Vagina (tissue), 2 donors: ENCODE data around the gene PRSS33.

ENCODE experiments used
- POLR2A ChIP-seq, 2 donors: fragments of 450-650 bp; IDR thresholded peaks; one replicate each; pipeline ENCODE4 v1.6.1; 2017; ENCODE audit warnings: antibody characterized with exemption in 2 of 2, mild to moderate bottlenecking in 2 of 2, moderate library complexity in 2 of 2
- POLR2AphosphoS5 ChIP-seq, 2 donors: sonication (generic); formaldehyde crosslinking; IDR thresholded peaks; one replicate each; pipeline ENCODE4 v1.9.0; 2017; ENCODE audit warnings: antibody characterized with exemption in 2 of 2, mild to moderate bottlenecking in 2 of 2, low read depth in 1 of 2; ENCODE audit not compliant: insufficient read depth in 1 of 2
- TF ChIP-seq, protein P1 (sequence below), 3 experiments: fragments of 450-650 bp in 2 of 3; fragments of 200-600 bp in 1 of 3; sonication (generic) in 1 of 3; IDR thresholded peaks; one replicate each; pipeline ENCODE4 v1.5.1; 2017 to 2019; ENCODE audit warnings: antibody characterized with exemption in 3 of 3, mild to moderate bottlenecking in 2 of 3, moderate library complexity in 2 of 3

DNA sequence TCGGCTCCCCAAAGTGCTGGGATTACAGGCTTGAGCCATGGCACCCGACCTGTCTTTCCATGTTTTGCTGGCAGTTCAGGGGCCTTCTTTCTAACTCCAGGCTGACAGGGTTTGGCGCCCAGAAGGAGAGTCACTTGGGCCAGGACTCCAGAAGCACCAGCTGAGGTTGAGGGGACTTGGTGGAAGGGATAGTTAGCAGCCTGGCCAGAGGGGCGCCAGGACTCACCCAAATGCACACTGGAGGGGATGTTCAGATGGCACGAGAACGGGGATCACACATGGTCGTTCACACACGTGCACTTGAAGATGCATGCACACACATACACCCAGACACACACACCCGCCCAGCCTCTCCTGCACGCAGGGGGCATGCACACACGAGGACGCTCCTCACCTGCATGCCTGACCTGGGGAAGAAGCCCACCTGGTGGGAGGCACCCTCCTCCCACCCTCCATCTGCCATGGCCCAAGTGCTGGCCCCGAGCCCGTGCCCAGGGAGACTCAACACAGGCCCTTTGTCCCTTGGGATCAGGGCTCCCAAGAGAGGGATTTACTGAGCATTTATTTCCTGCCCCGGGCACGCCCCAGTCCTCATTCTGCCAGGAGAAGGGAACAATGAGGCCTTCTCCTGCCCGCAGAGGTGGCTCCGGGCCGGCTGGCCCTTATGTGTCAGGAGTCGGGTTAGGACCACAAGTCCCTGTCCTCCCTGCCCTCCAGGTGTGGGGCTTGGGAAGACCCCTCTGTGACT, 27.4 kb upstream of the PRSS33 start:
- TF ChIP-seq, protein P1, sequence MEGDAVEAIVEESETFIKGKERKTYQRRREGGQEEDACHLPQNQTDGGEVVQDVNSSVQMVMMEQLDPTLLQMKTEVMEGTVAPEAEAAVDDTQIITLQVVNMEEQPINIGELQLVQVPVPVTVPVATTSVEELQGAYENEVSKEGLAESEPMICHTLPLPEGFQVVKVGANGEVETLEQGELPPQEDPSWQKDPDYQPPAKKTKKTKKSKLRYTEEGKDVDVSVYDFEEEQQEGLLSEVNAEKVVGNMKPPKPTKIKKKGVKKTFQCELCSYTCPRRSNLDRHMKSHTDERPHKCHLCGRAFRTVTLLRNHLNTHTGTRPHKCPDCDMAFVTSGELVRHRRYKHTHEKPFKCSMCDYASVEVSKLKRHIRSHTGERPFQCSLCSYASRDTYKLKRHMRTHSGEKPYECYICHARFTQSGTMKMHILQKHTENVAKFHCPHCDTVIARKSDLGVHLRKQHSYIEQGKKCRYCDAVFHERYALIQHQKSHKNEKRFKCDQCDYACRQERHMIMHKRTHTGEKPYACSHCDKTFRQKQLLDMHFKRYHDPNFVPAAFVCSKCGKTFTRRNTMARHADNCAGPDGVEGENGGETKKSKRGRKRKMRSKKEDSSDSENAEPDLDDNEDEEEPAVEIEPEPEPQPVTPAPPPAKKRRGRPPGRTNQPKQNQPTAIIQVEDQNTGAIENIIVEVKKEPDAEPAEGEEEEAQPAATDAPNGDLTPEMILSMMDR (IDR thresholded peaks at IDR 0.05) = no peak
- TF ChIP-seq POLR2A (IDR thresholded peaks at IDR 0.05) = no peak
- TF ChIP-seq POLR2AphosphoS5 (IDR thresholded peaks at IDR 0.05; ENCODE audit: insufficient read depth in 1 of 2, low read depth in 1 of 2) = no peak
